ENCODE measurements around the gene MYCBPAP.

DNA sequence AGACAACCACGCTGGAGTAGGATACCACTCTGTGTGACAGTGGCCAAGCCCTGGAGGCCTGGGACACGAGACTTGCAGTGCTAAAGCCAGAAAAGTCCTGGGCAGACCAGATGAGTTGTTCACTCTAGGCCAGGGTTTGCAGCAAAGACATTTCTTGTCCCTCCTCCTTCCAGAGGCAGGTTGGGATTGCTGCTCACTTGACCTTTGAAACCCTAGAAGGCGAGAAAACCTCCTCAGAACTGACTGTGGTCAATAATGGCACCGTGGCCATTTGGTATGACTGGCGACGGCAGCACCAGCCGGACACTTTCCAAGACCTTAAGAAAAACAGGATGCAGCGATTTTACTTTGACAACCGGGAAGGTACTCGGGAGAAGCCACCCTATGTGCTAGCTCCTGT is 14.5 kb downstream of the MYCBPAP start:
- TF ChIP-seq, protein P1, sequence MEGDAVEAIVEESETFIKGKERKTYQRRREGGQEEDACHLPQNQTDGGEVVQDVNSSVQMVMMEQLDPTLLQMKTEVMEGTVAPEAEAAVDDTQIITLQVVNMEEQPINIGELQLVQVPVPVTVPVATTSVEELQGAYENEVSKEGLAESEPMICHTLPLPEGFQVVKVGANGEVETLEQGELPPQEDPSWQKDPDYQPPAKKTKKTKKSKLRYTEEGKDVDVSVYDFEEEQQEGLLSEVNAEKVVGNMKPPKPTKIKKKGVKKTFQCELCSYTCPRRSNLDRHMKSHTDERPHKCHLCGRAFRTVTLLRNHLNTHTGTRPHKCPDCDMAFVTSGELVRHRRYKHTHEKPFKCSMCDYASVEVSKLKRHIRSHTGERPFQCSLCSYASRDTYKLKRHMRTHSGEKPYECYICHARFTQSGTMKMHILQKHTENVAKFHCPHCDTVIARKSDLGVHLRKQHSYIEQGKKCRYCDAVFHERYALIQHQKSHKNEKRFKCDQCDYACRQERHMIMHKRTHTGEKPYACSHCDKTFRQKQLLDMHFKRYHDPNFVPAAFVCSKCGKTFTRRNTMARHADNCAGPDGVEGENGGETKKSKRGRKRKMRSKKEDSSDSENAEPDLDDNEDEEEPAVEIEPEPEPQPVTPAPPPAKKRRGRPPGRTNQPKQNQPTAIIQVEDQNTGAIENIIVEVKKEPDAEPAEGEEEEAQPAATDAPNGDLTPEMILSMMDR (IDR thresholded peaks at IDR 0.05) = no peak
- TF ChIP-seq POLR2A (IDR thresholded peaks at IDR 0.05) = no peak
